Stimulated activated CD8-positive, alpha-beta memory T cell treated with anti-CD3 and anti-CD28 coated beads, Interleukin-2, amount 100 ng/mL, for 1 hour (primary cell): Measurements from ENCODE around the gene PDIA3.
"Not testable (repeated sequence)": the region's sequence is repeated elsewhere in the genome, so short reads cannot be mapped to it uniquely, and the experiment has no call there.

Source experiments
- DNase-seq, 2 donors: peaks; one replicate each; pipeline ENCODE4 v3.0.0-alpha.2; 2020; ENCODE audit warnings: low read depth in 2 of 2

PDIA3 gene

DNA sequence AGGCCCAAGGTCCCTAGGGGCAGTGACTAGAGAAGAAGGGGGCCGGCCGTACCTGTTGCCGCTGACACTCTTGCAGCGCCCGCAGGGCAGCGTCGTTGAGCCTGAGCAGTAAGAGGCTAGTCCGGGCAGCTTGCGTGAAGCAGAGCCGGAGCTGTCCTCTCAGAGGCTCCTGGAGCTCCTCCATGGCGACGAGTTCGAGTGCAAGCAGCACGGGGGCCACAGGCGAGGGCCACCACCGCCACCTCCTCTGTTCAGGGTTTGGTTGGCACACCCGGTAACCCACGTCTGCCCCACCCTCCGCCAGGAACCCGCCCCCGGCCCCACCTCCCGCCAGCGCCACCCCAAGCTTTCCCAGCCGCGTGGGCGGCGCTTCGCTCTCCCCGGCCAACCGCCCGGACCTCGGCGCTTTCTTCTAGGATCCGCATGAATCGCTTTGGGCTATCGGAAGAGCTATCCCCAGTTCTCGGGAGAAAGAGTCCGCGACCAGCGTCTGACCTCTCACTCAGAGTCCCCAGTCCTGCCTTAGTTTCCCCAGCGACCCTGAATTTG lies 30.6 kb downstream of the PDIA3 start, which contains the start of gene ELL3:
Gene ELL3 (minus strand): TSS at position 249 of the 549 bp plus-strand sequence. CDS start 65 bp downstream, at position 184.
- peak; percentile 50 to 62 for DNase-seq

DNA sequence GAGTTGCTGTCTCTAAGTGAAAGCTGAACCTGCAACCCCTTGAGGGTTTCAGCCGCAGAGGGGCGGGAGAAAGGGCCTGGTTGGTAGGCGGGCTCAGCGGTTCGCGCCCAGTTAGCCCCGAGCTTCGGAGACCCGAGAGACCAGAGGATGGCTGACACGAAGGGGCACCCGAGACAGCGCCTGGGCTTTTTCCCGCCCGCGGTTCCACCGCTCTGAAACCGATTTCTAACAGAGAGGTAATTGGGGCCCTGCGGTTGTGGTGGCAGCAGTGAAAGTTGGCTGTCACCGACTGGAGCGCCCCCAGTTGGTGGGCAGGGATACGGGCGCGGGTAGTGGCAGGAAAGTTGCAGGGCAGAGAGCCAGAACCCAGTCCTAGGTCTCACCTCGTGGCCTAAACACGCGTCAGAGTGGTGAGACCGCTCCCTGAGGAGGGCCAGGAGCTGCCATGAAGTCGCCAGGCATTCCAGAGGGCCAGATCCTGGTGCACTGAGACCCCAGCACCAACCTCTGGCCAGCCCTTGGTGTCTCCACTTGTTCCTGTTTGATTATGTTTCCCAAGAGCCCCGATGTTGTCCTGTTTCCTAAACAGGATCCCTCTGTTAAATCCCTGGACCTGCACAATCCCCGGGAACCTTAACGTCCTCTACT lies 31.2 kb downstream of the PDIA3 start:
- peak; percentile 58 to 67 for DNase-seq

DNA sequence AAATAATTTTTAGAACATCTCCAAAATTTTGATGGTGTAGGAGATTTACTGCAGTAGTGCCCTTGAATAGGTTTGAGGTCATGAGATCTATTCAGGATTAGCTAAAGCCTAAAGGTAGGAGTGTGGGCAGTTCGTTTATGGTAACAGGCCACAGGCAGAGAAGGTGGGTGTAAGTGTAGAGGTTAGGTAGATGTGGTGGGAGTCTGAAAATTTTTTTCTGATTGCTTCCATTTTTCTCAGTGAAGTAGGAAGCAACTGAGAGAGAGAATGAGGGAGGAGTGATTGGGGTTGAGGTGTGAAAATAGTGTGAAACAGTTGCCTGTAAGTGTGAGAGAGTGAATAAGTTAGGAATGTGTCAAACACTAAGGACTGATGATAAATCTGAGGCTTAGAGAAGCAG lies 32.8 kb downstream of the PDIA3 start:
- no peak for DNase-seq

DNA sequence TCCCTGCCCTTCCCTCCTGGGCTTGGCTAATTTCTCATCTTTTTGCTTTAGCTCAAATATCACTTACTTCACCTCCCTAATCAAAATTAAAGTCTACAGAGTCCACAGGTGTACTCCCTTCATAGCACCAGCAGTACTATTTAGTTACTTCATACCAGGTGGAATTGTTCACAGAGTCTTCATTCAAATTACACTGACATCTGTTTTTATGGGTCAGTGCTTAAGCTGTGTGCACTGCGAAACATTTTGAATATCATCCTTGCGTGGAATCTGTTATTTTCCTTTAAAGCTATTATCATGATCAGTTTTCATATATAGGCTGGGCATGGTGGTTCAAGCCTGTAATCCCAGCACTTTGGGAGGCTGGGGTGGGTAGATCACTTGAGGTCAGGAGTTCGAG lies 43.2 kb downstream of the PDIA3 start:
- no peak for DNase-seq

DNA sequence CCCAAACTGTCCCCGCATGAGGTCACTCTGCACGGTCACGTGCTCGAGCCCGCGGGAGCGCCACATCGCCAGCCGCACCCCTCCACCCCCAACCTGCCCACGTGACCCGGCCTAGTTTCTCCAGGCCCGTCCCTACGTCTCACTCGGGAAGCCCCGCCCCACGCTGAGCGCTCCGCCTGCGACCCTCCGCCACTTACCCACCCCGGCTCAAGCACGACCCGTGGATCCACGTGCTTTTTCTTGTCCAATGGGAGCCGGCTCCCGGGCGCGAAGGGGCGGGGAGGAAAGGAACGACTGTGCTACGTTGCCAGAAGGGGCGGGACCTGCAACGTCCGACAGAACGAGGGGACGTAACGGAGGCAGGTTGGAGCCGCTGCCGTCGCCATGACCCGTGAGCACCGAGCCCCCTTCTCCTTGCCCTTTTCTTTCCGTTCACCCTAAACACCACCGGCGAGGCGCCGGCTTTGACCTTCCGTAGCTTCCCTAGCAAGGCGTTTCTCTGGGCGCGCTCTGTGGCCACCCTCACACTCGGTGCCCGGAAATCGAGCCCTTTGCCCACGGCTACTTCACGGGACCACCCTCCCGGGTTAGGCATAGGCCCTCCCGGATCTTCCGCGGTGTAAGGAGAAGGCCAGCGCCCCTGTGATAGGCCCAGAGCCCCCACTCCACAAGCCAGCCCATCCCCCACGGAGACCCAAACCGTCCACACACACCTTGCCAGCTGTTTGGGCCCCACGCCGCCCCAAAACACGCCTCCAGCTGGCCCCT lies 45.9 kb downstream of the PDIA3 start, which contains the start of gene SERF2:
Gene SERF2 (plus strand): TSS at position 328 of the 768 bp plus-strand sequence. CDS start 57 bp downstream, at position 385.
- DNase-seq, result peak; percentile 99

DNA sequence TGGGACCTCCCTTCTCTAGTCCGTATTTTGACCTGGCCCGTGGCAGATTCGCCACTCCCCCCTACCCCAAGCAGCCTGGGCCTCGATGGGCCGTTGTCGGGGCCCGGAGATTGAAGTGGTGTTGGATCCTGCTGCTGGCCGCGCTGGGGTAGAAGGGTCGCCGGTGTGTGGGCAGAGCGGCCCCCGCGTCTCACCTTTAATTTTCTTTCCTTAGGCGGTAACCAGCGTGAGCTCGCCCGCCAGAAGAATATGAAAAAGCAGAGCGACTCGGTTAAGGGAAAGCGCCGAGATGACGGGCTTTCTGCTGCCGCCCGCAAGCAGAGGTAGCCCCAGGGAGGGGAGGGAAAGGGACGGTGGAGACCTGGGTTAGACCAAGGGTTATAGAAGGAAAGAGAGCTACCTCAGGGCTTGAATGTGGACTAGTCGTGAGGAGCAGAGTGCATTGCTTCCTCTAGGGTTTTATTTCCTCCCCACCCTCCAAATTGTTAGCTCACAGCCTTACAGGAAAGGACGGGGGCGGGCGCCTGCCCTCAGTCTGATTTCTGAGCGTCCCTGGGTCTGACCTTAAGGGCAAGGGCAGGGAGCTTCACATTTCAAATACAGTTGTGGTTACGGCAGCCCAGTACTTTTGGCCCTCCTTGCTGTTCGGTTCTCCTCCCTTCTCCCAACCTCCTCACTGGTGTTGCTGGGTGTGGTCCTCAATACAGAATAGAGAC lies 46.7 kb downstream of the PDIA3 start:
- DNase-seq, result no peak

DNA sequence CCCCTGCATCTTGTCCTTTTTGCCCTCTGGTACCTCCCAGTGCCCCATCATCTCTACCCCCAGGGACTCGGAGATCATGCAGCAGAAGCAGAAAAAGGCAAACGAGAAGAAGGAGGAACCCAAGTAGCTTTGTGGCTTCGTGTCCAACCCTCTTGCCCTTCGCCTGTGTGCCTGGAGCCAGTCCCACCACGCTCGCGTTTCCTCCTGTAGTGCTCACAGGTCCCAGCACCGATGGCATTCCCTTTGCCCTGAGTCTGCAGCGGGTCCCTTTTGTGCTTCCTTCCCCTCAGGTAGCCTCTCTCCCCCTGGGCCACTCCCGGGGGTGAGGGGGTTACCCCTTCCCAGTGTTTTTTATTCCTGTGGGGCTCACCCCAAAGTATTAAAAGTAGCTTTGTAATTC lies 47.4 kb downstream of the PDIA3 start:
- no peak for DNase-seq

DNA sequence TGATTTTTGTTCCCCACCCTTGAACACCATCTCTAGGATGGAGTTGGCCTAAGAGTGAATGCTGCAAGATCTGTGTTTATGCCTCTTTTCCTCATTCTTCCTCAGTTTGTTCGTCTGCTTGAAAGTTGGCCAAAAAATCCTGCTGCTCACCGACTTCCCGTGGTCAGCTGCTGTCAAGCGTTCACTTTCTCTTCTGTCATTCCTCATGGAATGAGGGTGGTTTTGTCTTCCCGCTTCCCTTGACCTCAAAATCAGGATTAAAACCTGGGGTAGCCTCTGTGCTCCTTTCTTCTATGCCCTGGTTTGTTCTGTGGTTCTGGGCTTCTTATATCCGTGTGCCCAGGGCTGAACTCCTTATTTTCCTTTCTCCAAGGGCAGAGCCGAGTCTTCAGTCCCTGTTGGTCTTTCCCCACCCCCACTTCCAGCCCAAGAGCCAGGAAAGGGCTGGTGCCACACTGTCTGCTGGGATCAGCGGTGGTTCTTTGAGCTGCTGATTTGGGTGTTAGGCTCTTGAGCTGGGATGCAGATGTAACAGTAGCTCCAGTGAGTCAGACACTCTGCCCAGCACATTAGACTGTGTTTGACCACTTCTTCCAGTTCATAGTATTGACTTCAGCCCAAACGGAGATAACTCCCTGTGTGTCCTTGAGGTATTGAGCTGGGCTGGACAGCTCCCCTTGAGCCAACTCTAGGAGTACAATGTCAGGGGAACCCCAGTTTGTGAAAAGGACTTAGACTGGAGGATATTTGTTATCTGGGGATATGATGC lies 48.2 kb downstream of the PDIA3 start:
- no peak for DNase-seq

DNA sequence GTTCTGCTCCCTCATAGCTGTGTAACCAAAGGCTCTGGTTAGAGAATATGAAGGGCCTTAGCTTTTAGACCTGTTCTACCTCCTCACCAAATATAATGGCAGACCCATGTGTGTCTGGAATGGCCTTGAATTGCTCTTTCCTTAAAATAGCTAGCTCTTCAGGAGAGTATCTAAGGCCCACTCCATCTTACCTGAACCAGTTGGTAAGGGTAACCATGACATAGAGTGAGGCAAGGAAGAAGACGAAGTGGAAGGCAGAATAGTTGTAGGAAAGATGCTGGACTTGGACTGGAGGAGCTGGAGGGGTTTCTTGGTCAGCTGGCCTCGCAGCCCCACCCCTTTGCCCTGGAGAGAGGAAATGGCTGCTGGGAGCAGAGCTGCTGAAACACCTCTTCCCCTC lies 49.0 kb downstream of the PDIA3 start:
- no peak for DNase-seq

DNA sequence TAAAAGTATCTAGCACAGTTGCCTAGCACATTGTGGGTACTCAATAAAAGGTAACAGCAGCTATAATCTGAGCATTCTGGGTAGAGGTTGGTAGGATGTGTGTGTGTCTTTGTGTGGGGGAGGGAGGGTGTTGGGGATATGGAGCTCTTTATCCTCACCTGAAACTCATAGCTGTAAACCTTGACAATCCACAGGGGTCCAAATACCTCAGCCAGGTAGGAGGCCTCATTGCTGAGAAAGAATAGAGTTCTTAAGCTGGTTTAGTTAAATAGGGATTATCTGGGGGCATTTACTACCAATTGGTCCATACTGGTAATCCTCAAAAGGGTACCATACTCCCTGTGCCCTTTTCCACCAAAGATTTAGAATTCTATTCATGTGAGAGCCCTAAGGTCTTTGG lies 49.8 kb downstream of the PDIA3 start:
- DNase-seq, result no peak

DNA sequence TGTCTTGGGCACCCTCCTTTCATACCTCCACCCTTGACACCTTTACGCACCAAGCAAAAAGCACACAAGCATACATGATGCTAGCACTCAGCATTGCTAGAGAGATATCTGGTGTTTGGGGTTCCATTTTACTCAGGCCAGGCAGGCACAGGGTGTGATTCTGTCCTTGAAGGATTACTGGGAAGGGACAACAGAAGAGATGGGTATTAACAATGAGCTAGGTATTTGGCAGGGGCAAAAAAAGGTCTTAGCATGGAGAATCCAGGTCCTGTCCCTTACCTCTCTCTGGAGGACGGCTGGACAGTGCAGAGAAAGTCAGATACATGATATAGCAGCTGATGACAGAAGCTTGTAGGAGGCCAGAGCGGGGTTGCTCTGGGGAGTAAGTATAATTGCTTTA lies 50.3 kb downstream of the PDIA3 start:
- DNase-seq, result no peak

DNA sequence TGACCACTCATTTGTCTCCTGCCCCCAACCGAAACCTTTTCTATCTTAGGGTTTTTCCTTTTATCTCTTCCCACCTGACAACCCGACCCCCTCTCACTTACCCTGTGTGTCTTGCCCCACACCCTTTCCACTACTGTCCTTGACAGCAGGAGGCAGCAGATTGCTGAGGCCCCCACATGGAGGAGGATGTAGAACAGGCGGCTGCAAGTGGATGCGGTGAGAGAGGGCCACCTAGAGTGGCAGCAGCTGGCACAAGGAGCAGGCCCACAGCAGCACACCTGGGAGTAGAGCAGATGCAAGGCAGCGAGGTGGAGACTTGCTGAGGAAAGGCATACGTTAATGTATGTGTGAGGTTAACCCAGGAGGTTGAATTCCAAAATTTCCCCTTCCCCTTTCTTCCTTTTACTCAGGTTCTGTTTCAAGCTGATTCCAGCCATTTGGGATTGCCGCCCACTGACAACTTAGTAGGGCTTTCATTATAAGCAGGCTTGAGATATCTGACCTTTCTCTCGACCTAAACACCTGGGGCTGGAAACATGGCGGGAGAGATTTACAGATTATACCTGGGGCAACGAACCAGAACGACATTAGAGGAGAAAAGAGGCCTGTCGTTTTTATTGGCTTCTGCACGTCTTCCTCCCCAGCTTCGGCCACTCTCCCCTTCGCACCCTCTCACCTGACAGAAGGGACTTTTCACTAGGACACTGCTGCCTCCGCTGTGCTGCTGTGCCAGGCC lies 53.1 kb downstream of the PDIA3 start:
- no peak for DNase-seq

DNA sequence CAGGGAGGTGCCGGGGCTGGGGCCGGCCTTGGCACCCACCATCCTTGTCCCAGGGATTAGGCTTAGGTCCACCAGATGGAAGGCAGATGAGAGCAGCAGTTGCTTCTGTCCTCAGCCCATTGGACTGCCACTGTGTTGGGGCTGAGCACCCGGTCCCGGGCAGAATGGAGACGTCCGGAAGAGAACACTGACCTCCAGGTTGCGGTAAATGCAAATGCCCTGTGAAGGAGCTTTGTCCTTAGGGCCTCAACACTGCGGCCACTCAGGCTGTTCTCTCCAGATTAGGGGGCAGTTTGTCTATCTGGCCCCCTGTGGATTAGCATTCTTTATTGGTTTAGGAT lies 53.7 kb downstream of the PDIA3 start, which contains the start of gene SERINC4:
Gene SERINC4 (minus strand): TSS at position 276 of the 341 bp plus-strand sequence. CDS start 234 bp downstream, at position 42.
- DNase-seq, result no peak

DNA sequence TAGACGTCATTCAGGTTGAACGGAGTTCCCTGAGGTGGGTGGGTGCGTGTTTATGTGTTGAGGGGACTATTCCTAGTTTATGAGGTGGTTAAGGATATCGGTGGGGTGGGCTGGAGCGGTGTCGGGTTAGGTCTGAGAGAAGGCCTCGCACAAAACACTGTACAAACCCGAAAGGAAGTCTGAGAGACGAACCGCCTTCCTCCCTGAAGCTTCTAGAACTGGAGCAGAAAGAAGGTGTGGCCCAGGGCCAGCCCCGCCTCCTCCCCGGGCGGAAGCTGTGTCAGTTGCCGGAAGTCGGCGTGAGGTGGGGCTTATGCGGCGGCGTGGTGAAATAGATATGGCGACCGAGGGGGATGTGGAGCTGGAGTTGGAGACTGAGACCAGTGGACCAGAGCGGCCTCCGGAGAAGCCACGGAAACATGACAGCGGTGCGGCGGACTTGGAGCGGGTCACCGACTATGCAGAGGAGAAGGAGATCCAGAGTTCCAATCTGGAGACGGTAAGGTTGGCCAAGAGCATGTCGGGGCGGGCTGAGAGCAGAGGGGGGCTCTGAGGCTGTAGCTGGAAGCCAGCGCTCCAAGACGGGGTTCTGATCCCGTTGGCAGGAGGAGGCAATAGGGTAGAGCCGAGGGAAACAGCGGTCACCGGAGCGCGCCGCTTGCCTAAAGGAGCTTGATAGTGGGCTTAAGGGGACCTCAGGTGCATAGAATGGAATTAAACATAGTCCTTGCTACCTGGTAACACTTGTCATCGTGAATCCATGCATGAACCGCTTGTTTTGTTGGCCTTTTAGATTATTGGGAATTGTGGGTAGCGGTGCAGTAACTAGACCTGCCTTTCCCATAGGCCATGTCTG lies 54.3 kb downstream of the PDIA3 start, which contains the start of gene HYPK:
Gene HYPK (plus strand): TSS at position 314 of the 856 bp plus-strand sequence. CDS start 24 bp downstream, at position 338.
- peak; percentile 79 to 85 for DNase-seq

DNA sequence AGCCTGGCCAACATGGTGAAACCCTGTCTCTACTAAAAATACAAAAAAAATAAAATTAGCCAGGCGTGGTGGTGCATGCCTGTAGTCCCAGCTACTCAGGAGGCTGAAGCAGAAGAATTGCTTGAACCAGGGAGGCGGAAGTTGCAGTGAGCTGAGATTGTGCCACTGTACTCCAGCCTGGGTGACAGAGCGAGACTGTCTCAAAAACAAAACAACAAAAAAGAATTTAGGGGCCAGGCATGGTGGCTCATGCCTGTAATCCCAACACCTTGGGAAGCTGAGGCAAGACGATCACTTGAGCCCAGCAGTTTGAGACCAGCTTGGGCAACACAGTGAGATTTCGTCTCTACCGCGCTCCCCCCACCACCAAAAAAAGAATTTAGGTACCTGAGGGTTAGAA lies 56.4 kb downstream of the PDIA3 start:
- not testable (repeated sequence) for DNase-seq

DNA sequence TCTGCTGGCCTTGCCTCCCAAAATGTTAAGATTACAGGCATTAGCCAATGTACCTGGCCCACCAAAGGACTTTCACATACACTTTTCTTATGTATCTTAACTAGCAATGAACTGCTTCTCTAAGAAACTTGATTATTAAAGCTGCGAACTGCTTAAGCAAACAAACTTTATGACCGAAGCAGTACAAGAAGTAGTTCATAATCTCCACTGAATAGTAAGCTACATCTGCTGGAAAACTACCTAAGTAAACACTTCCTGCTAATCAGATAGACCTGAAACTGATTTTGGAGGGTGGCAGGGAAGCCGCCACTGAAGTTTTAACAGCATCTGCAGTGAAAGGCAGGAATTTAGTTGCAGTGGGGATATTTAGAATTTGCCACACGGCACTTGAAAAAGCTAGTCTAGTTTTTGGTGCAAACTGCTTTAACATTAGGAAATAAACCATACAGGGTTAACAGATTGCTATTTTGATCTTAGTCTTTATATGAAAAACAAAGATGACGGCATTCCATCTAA lies 62.3 kb downstream of the PDIA3 start:
- no peak for DNase-seq

DNA sequence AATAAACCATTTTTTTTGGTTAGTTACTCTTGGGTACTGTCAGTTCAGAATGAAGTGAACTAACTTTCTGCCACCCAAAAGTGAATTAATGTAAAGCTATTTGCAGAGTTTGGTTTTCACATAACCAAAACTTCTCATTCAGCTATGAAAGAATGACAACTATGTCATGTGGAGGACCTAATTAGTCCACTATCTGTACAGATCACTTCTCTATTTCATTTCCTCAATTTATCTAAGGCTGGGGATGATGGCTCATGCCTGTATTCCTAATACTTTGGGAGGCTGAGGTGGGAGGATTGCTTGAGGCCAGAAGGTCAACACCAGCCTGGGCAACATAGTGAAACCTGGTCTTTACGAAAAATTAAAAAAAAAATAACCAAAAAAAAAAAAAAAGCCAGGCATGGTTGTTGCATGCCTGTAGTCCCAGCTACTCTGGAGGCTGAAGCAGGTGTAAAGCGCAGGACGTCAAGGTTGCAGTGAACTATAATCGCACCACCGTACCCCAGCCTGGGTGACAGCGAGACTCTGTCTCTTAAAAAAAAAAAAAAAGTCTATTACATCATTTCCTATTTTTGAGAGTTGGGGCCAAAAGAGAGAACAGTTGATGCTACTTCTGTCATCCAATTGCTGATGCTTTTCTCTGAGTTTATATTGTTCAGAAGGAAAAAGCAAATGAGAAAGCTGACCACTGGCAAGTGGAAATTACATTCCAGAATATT lies 62.9 kb downstream of the PDIA3 start:
- no peak for DNase-seq

DNA sequence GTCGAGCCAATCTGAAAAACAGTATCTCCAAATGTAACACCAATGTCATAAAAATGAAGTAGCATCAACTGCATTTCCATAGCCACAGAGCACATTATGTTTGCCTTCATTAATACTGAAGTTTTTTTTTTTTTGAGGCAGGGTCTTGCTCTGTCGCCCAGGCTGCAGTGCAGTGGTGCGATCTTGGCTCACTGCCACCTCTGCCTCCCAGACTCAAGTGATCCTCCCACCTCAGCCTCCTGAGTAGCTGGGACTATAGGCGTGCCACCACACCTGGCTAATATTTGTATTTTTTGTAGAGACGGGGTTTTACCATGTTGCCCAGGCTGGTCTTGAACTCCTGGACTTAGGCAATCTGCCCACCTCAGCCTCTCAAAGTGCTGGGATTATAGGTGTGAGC lies 68.8 kb downstream of the PDIA3 start:
- not testable (repeated sequence) for DNase-seq

DNA sequence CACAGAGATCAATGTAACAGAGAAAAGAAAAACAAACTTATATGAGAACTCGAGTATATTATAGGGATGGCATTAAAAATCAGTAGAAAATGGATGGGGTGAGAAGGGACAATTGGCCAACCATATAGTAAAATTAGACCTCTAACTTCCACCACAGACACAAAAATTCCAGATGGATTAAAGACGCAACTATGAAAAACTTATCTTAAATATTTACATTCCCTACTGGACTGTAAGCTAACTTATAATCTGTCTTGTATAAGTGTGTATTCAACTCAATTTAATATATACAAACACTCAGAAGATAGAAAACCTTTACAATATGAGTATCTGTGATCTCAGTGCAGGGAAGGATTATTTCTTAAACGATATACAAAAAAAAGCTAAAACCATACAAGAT lies 75.3 kb downstream of the PDIA3 start:
- DNase-seq, result no peak
